ENCODE results near the gene FADS1.

FADS1 gene

DNA sequence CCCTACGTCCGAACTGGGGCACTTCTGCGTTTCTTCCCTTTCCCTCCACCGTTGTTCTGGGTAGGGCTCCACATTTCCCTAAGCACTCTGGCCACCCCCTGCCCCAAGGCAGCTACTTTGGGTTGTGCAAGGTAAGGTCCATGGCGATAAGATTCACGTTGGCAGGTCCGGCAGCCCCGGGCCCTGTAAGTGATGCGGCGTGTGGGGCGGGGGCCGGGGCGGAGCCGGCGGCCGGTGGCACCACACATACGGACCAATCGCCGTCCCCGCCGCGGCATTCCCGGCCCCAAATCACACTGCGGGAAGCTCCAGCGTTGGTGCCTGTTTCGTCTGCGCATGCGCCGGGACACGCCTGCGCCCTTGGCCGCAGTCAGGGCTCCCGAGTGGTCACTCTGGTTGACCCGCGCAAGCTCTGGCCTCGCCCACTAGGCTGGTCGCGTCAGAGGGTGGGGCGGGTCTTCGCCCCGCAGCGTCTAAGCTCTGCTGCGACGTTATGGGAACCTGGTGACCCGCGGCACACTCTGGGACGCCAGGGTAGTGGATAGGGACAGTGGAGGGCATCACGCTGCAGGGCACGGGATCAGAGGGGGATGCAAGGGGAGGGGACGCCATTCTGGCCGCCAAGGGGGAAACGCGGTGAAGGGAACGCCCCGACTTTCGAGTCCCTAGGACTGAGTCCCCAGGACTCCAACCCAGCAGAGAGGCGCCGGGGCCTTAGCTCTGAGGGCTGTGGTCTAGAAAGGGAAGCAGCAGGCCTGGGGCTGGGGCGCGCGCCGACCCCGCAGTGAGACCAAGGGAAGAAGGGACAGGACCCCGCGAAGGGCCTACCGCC, 1.6 kb downstream of the FADS1 start:
- TF ChIP-seq, protein P1, sequence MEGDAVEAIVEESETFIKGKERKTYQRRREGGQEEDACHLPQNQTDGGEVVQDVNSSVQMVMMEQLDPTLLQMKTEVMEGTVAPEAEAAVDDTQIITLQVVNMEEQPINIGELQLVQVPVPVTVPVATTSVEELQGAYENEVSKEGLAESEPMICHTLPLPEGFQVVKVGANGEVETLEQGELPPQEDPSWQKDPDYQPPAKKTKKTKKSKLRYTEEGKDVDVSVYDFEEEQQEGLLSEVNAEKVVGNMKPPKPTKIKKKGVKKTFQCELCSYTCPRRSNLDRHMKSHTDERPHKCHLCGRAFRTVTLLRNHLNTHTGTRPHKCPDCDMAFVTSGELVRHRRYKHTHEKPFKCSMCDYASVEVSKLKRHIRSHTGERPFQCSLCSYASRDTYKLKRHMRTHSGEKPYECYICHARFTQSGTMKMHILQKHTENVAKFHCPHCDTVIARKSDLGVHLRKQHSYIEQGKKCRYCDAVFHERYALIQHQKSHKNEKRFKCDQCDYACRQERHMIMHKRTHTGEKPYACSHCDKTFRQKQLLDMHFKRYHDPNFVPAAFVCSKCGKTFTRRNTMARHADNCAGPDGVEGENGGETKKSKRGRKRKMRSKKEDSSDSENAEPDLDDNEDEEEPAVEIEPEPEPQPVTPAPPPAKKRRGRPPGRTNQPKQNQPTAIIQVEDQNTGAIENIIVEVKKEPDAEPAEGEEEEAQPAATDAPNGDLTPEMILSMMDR (IDR thresholded peaks at IDR 0.05; ENCODE audit: control insufficient read depth, insufficient read depth, low read depth, low read length, missing control alignments): no peak
- DNase-seq (ENCODE audit: low read depth): peak; percentile 71

GRCh38 chr11:61814247-61814957, 2.4 kb downstream of the FADS1 start:
- no peak for DNase-seq (ENCODE audit: low read depth)
- TF ChIP-seq, protein P1 (IDR thresholded peaks at IDR 0.05; ENCODE audit: control insufficient read depth, insufficient read depth, low read depth, low read length, missing control alignments): no peak
- peak overlapping the region; percentile 67 for H3K4me3 ChIP-seq (ENCODE audit: control insufficient read depth, low read depth, low read length)

More for the DNA sequence above, 1.6 kb downstream of the FADS1 start:
- peak overlapping the region; percentile 67 for H3K4me3 ChIP-seq (ENCODE audit: control insufficient read depth, low read depth, low read length)

- TF ChIP-seq, protein P1 (IDR thresholded peaks at IDR 0.05; ENCODE audit: control insufficient read depth, insufficient read depth, low read depth, low read length, missing control alignments): no peak
- no peak for DNase-seq (ENCODE audit: low read depth)
These were observed 3.9 kb downstream of the FADS1 start for GRCh38 chr11:61812736-61813411.

DNA sequence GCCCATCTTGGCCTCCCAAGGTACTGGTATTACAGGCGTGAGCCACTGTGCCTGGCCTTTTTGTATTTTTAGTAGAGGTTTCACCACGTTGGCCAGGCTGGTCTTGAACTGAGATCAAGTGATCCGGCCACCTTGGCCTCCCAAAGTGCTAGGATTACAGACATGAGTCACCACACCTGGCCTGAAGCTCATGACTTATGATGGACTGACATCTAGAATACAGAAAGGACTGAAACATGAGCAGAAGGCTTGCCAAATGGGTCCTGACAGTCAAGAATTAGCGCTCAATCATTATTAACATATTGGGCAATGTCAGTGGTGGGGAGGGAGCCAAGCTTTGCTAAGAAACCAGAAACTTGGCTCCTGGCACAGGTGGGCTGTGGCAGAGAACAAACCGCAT, 5.0 kb downstream of the FADS1 start:
- H3K4me3 ChIP-seq (ENCODE audit: control insufficient read depth, low read depth, low read length): no peak overlapping the region
- no peak for DNase-seq (ENCODE audit: low read depth)
- TF ChIP-seq, protein P1 (IDR thresholded peaks at IDR 0.05; ENCODE audit: control insufficient read depth, insufficient read depth, low read depth, low read length, missing control alignments): no peak

More at GRCh38 chr11:61812736-61813411, 3.9 kb downstream of the FADS1 start:
- no peak overlapping the region for H3K4me3 ChIP-seq (ENCODE audit: control insufficient read depth, low read depth, low read length)

- TF ChIP-seq, protein P1 (IDR thresholded peaks at IDR 0.05; ENCODE audit: control insufficient read depth, insufficient read depth, low read depth, low read length, missing control alignments): no peak
- H3K4me3 ChIP-seq (ENCODE audit: control insufficient read depth, low read depth, low read length): no peak overlapping the region
- no peak for DNase-seq (ENCODE audit: low read depth)
These were observed 6.1 kb downstream of the FADS1 start for GRCh38 chr11:61810671-61811175.

GRCh38 chr11:61806785-61807184, 10.0 kb downstream of the FADS1 start:
- no peak overlapping the region for H3K4me3 ChIP-seq (ENCODE audit: control insufficient read depth, low read depth, low read length)
- TF ChIP-seq, protein P1 (IDR thresholded peaks at IDR 0.05; ENCODE audit: control insufficient read depth, insufficient read depth, low read depth, low read length, missing control alignments): no peak
- no peak for DNase-seq (ENCODE audit: low read depth)
